SK-N-SH (cell line): ENCODE results near the gene G6PD. TPM values are rescaled to one million over a fixed set of nuclear protein-coding genes. Genes with fewer than 3 reads are reported as not detected.

Experiments used
- CTCF ChIA-PET: fragments of 300-600, 350-600 bp; formaldehyde crosslinking; extraction: SDS; loops from one replicate; lab custom pipeline; 2021; lab: Yijun Ruan, JAX
- POLR2A ChIA-PET: fragments of 350-600 bp; sonication (Branson Sonifier 250); formaldehyde crosslinking; extraction: SDS; loops from one replicate; lab custom pipeline; 2020; ENCODE audit warnings: antibody characterized with exemption, inconsistent platforms; lab: Yijun Ruan, JAX
- DNase-seq: peaks from one replicate; pipeline ENCODE4 v3.0.0; 2012
- H2AFZ ChIP-seq: fragments of 200-600 bp; sonication (generic); 2 replicates; pipeline ENCODE4 v1.8.1; 2016; ENCODE audit warnings: antibody characterized with exemption, mild to moderate bottlenecking, low read depth
- H3F3A ChIP-seq: fragments of 200-600 bp; sonication (generic); replicated peaks from 2 replicates; pipeline ENCODE3; 2016; ENCODE audit warnings: antibody characterized with exemption, mild to moderate bottlenecking; ENCODE audit not compliant: insufficient read depth
- H3K27ac ChIP-seq, 2 experiments: fragments of 200-500 bp in 1 of 2; fragments of 200-600 bp in 1 of 2; sonication (Bioruptor generic) in 1 of 2; sonication (generic), shearing (Covaris generic) in 1 of 2; 2 replicates each; pipeline versions ENCODE4 v1.5.1 to v1.6.1; 2014 to 2016; ENCODE audit warnings: low read depth in 2 of 2, inconsistent platforms in 1 of 2, low read length in 1 of 2, mild to moderate bottlenecking in 1 of 2, mixed read lengths in 1 of 2
- H3K27me3 ChIP-seq: fragments of 200-600 bp; sonication (generic), shearing (Covaris generic); 2 replicates; pipeline ENCODE4 v1.6.1; 2016; ENCODE audit warnings: mixed run types; ENCODE audit not compliant: insufficient read depth
- H3K36me3 ChIP-seq, 2 experiments: fragments of 200-500 bp in 1 of 2; fragments of 200-600 bp in 1 of 2; sonication (Bioruptor generic) in 1 of 2; sonication (generic) in 1 of 2; replicated peaks in 1 of 2; 2 replicates each; pipeline versions ENCODE3 to v1.5.1; 2014 to 2016; ENCODE audit warnings: low read length in 1 of 2, mild to moderate bottlenecking in 1 of 2; ENCODE audit not compliant: insufficient read depth in 2 of 2, control insufficient read depth in 1 of 2
- H3K4me1 ChIP-seq, 2 experiments: fragments of 200-500 bp in 1 of 2; fragments of 200-600 bp in 1 of 2; sonication (Bioruptor generic) in 1 of 2; sonication (generic), shearing (Covaris generic) in 1 of 2; 2 replicates each; pipeline versions ENCODE4 v1.5.1 to v1.6.1; 2014 to 2016; ENCODE audit warnings: low read depth in 1 of 2, low read length in 1 of 2, mixed run types in 1 of 2; ENCODE audit not compliant: insufficient read depth in 2 of 2, control insufficient read depth in 1 of 2
- H3K4me2 ChIP-seq: fragments of 200-600 bp; sonication (generic), shearing (Covaris generic); 2 replicates; pipeline ENCODE4 v1.6.1; 2017; ENCODE audit warnings: mixed run types
- H3K4me3 ChIP-seq, 2 experiments: fragments of 200-500 bp in 1 of 2; fragments of 200-600 bp in 1 of 2; sonication (Bioruptor generic) in 1 of 2; sonication (generic), shearing (Covaris generic) in 1 of 2; 2 replicates each; pipeline versions ENCODE4 v1.5.1 to v1.8.1; 2014 to 2016; ENCODE audit warnings: low read depth in 2 of 2, inconsistent platforms in 1 of 2, low read length in 1 of 2, mild to moderate bottlenecking in 1 of 2, mixed read lengths in 1 of 2, moderate library complexity in 1 of 2
- H3K79me2 ChIP-seq: fragments of 200-600 bp; sonication (generic); 2 replicates; pipeline ENCODE4 v1.8.1; 2017; ENCODE audit warnings: mild to moderate bottlenecking; ENCODE audit not compliant: insufficient read depth
- H3K9ac ChIP-seq: fragments of 200-600 bp; sonication (generic); 2 replicates; pipeline ENCODE4 v1.6.1; 2017; ENCODE audit warnings: mixed run types
- H3K9me2 ChIP-seq: fragments of 200-600 bp; sonication (generic); 2 replicates; pipeline ENCODE4 v1.6.1; 2017; ENCODE audit warnings: mixed run types
- H3K9me3 ChIP-seq: fragments of 200-600 bp; sonication (generic); 2 replicates; pipeline ENCODE4 v1.6.1; 2017; ENCODE audit warnings: mixed run types, mild to moderate bottlenecking, moderate library complexity
- H4K20me1 ChIP-seq: fragments of 200-600 bp; sonication (generic); 2 replicates; pipeline ENCODE4 v1.6.1; 2017; ENCODE audit warnings: mild to moderate bottlenecking, mixed run types; ENCODE audit not compliant: insufficient read depth
- CHD2 ChIP-seq: fragments of 150-350 bp; IDR thresholded peaks from 2 replicates; pipeline ENCODE4 v1.6.1; 2018; ENCODE audit warnings: low read length; ENCODE audit not compliant: partially characterized antibody
- ELF1 ChIP-seq: IDR thresholded peaks from 2 replicates; pipeline ENCODE4 v1.4.0; 2012
- FOSL2 ChIP-seq: IDR thresholded peaks from 2 replicates; pipeline ENCODE4 v1.4.0; 2012; ENCODE audit warnings: low read depth, mild to moderate bottlenecking, moderate library complexity, borderline replicate concordance
- MEF2A ChIP-seq: IDR thresholded peaks from 2 replicates; pipeline ENCODE4 v1.4.0; 2012; ENCODE audit warnings: low read depth, borderline replicate concordance
- REST ChIP-seq: IDR thresholded peaks from 2 replicates; pipeline ENCODE4 v1.6.1; 2012; ENCODE audit warnings: mild to moderate bottlenecking, low read depth, low read length, moderate library complexity
- RXRA ChIP-seq: IDR thresholded peaks from 2 replicates; pipeline ENCODE4 v1.4.0; 2012; ENCODE audit warnings: low read depth, mild to moderate bottlenecking, borderline replicate concordance
- SMC3 ChIP-seq: IDR thresholded peaks from 2 replicates; pipeline ENCODE4 v1.6.1; 2012; ENCODE audit warnings: low read depth, low read length, improper control_type of control experiment
- TAF1 ChIP-seq: IDR thresholded peaks from 2 replicates; pipeline ENCODE4 v1.6.1; 2012; ENCODE audit warnings: low read depth, mild to moderate bottlenecking, low read length, moderate library complexity, borderline replicate concordance
- whole genome bisulfite sequencing: methylation state at CpG from one replicate; pipeline ENCODE4 v1.1.6; 2017; ENCODE audit warnings: low lambda C conversion rate; 5-methylcytosine and 5-hydroxymethylcytosine counted together
- polyA plus RNA-seq, 3 experiments: library from polyadenylated mRNA; depleted of rRNA; stranded (reverse); fragments of >200 nt; gene quantifications; 2 replicates each; pipeline ENCODE4 v1.2.3, GENCODE V29; 2012

Gene G6PD
- polyA plus RNA-seq, 1 of the 3 experiments (the other 2 are of a cell fraction), result 131 TPM

GRCh38 chrX:154545673-154546274, 872 bp downstream of the G6PD start:
- Histone ChIP-seq H3K9me3 (no peaks in the 10 kb centered on the region), H2AFZ (no peak overlapping the region), H4K20me1 (no peaks in the 10 kb centered on the region), H3K4me2 (peak overlapping the region; percentile 82), H3K27ac (no peak overlapping the region), H3K4me3 (peak overlapping the region; percentile 68 to 70), H3K9me2 (no peaks in the 10 kb centered on the region), H3F3A (peaks cover 6% of the 10 kb centered on the region), H3K9ac (peak overlapping the region; percentile 69), H3K4me1 (peaks cover 12 to 16% of the 10 kb centered on the region in 2 experiments; a peak in 3 of 4 replicates), H3K79me2 (peaks cover 52% of the 10 kb centered on the region), H3K27me3 (0 out of 2 replicates have a peak, but pooled peaks cover 7% of the 10 kb centered on the region), H3K36me3 (no peaks in the 10 kb centered on the region)
- no peak for TF ChIP-seq TAF1
- TF ChIP-seq SMC3, result no peak
- TF ChIP-seq ELF1, result no peak
- no peak for TF ChIP-seq CHD2
- no peak for TF ChIP-seq FOSL2
- no peak for TF ChIP-seq MEF2A
- CTCF ChIA-PET, result interaction anchor here (0.8 to 1.4 kb wide), 3 partner anchors 11 to 19 kb away, joined by 3 to 5 read pairs (median 3); no protein-coding TSS in a partner anchor
- WGBS, result 67% methylated on average over 17 of the region's 17 CpGs
- POLR2A ChIA-PET, result interaction anchor here (0.9 kb wide), 1 partner anchor 31 kb away, joined by 4 read pairs; no protein-coding TSS in a partner anchor
- no peak for DNase-seq

GRCh38 chrX:154542723-154543424, 3.8 kb downstream of the G6PD start:
- POLR2A ChIA-PET, result interaction anchor here (0.6 to 1.7 kb wide), 3 partner anchors 16 to 106 kb away, joined by 3 to 7 read pairs (median 6); no protein-coding TSS in a partner anchor
- 49% methylated on average over 16 of the region's 20 CpGs for WGBS
- Histone ChIP-seq H3F3A (peaks cover 4% of the 10 kb centered on the region), H3K36me3 (peaks cover 0 to 3% of the 10 kb centered on the region in 2 experiments), H3K9ac (peak overlapping the region; percentile 54; the same call in 1 of the 2 replicates), H3K4me2 (peak overlapping the region; percentile 67), H3K27me3 (no peaks in the 10 kb centered on the region; the same call in 1 of the 2 replicates), H3K4me3 (0 out of 4 replicates have a peak overlapping the region, but pooled peaks of 1 of the 2 experiments have one; percentile 23), H2AFZ (no peak overlapping the region), H4K20me1 (no peaks in the 10 kb centered on the region), H3K79me2 (peaks cover 37% of the 10 kb centered on the region), H3K27ac (peak overlapping the region in 1 of 2 experiments; percentile 92; a peak in 3 of 4 replicates), H3K4me1 (peaks cover 16% of the 10 kb centered on the region in 2 experiments; a peak in 3 of 4 replicates), H3K9me3 (no peaks in the 10 kb centered on the region), H3K9me2 (no peaks in the 10 kb centered on the region)
- TF ChIP-seq REST, result peak; percentile 14; the same call in 1 of the 2 replicates
- no peak for TF ChIP-seq RXRA
- DNase-seq, result no peak
- CTCF ChIA-PET, result interaction anchor here (0.8 kb wide), 1 partner anchor 145 kb away, joined by 3 read pairs; the partner anchor contains the start of gene RPL10
